DOHH2 (cell line): ENCODE data around the gene FHOD1.

Source experiments
- H3F3A ChIP-seq: fragments of 200-600 bp; sonication (generic), shearing (Covaris generic); 2 replicates; pipeline ENCODE4 v1.6.0; 2016; ENCODE audit warnings: antibody characterized with exemption, mild to moderate bottlenecking; ENCODE audit not compliant: control insufficient read depth, insufficient read depth
- H3K27ac ChIP-seq: fragments of 200-600 bp; sonication (generic); 2 replicates; pipeline ENCODE4 v1.5.1; 2014; ENCODE audit warnings: low read depth, mild to moderate bottlenecking, low read length, moderate library complexity
- H3K27me3 ChIP-seq: fragments of 200-600 bp; sonication (generic); 2 replicates; pipeline ENCODE4 v1.6.1; 2014; ENCODE audit warnings: mild to moderate bottlenecking, low read length, mixed read lengths; ENCODE audit not compliant: control insufficient read depth
- H3K36me3 ChIP-seq: fragments of 200-600 bp; sonication (generic); 2 replicates; pipeline ENCODE4 v1.6.1; 2014; ENCODE audit warnings: mild to moderate bottlenecking, low read length, moderate library complexity, mixed read lengths; ENCODE audit not compliant: control insufficient read depth
- H3K4me1 ChIP-seq: fragments of 200-600 bp; sonication (generic); 2 replicates; pipeline ENCODE4 v1.6.1; 2014; ENCODE audit warnings: mild to moderate bottlenecking, low read length, mixed read lengths; ENCODE audit not compliant: control insufficient read depth
- H3K4me2 ChIP-seq: fragments of 200-600 bp; sonication (generic); 2 replicates; pipeline ENCODE4 v1.6.0; 2014; ENCODE audit warnings: mild to moderate bottlenecking, low read length, moderate library complexity
- H3K4me3 ChIP-seq: fragments of 200-600 bp; sonication (generic); 2 replicates; pipeline ENCODE4 v1.5.1; 2014; ENCODE audit warnings: mild to moderate bottlenecking, low read length, mixed read lengths
- H3K79me2 ChIP-seq: fragments of 200-600 bp; sonication (generic); 2 replicates; pipeline ENCODE4 v1.6.1; 2014; ENCODE audit warnings: mild to moderate bottlenecking, low read length, mixed read lengths; ENCODE audit not compliant: control insufficient read depth
- H3K9me2 ChIP-seq: fragments of 200-600 bp; sonication (generic); replicated peaks from 2 replicates; pipeline ENCODE4 v1.6.1; 2014; ENCODE audit warnings: mild to moderate bottlenecking, low read length, mixed read lengths; ENCODE audit not compliant: control insufficient read depth
- H3K9me3 ChIP-seq: fragments of 200-600 bp; sonication (generic); 2 replicates; pipeline ENCODE4 v1.6.1; 2014; ENCODE audit warnings: antibody characterized with exemption, low read length, mixed read lengths; ENCODE audit not compliant: control insufficient read depth, insufficient read depth
- H4K20me1 ChIP-seq: fragments of 200-600 bp; sonication (generic); 2 replicates; pipeline ENCODE4 v1.6.0; 2014; ENCODE audit warnings: low read depth, mild to moderate bottlenecking, antibody characterized with exemption, low read length, moderate library complexity; ENCODE audit not compliant: control insufficient read depth, insufficient read depth
- CTCF ChIP-seq: fragments of 200-600 bp; sonication (generic); IDR thresholded peaks from one replicate; pipeline ENCODE4 v1.5.1; 2014; ENCODE audit warnings: antibody characterized with exemption, mild to moderate bottlenecking, low read depth, low read length; ENCODE audit not compliant: poor library complexity, severe bottlenecking
- EZH2phosphoT487 ChIP-seq: fragments of 200-600 bp; sonication (generic); IDR thresholded peaks from 2 replicates; pipeline ENCODE4 v1.6.1; 2017; ENCODE audit warnings: borderline replicate concordance, mild to moderate bottlenecking, antibody characterized with exemption, low read length, moderate library complexity, mixed read lengths

FHOD1 gene

GRCh38 chr16:67202426-67202825 lies 44.9 kb downstream of the FHOD1 start:
- Histone ChIP-seq H3K4me1 (no peaks in the 10 kb centered on the region), H3K36me3 (peaks cover 59% of the 10 kb centered on the region)
- TF ChIP-seq EZH2phosphoT487 (no peak), CTCF (no peak)

DNA sequence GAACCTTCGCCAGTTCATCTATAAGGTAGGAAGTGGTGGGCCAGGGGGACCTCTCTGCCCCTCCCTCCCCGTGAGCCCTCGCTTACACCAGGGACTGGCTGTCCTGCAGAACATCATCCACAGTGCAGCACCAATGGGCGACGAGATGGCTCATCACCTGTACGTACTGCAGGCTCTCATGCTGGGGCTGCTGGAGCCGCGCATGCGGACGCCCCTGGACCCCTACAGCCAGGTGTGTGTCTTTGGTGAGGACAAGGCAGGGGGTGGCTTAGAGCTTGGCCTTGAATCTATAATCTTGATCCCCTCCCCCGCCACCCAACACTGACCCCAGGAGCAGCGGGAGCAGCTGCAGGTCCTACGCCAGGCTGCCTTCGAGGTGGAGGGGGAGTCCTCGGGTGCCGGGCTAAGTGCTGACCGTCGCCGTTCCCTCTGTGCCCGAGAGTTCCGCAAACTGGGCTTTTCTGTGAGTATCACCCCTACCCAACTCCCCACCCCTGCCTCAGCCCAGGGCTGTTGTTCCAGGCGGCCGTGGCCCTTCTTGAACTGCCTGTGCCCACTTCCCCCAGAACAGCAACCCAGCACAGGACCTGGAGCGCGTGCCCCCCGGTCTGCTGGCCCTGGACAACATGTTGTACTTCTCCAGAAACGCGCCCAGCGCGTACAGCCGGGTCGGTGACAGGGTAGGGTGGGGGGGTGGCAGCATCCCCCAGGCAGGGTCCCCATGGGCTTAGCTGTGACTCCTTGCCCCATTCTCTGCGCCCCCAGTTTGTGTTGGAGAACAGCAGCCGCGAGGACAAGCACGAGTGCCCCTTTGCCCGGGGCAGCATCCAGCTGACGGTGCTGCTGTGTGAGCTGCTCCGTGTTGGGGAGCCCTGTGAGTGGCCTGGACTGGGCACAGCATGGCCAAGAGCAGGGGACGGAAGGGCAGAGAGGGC lies 45.6 kb downstream of the FHOD1 start:
- H3K36me3 ChIP-seq = peaks cover 66% of the 10 kb centered on the region
- H3K4me3 ChIP-seq = no peak overlapping the region
- H4K20me1 ChIP-seq = no peaks in the 10 kb centered on the region
- no peak overlapping the region for H3K4me2 ChIP-seq
- no peaks in the 10 kb centered on the region for H3K4me1 ChIP-seq
- H3F3A ChIP-seq = no peaks in the 10 kb centered on the region; the same call in 1 of the 2 replicates
- TF ChIP-seq EZH2phosphoT487 = no peak
- TF ChIP-seq CTCF = no peak
- H3K27me3 ChIP-seq = no peaks in the 10 kb centered on the region
- H3K27ac ChIP-seq = no peak overlapping the region
- no peaks in the 10 kb centered on the region for H3K9me3 ChIP-seq
- H3K79me2 ChIP-seq = peaks cover 4% of the 10 kb centered on the region; the same call in 1 of the 2 replicates
- H3K9me2 ChIP-seq = no peaks in the 10 kb centered on the region

More at GRCh38 chr16:67202426-67202825, 44.9 kb downstream of the FHOD1 start:
- no peaks in the 10 kb centered on the region for H3K27me3 ChIP-seq
- H3K9me3 ChIP-seq = no peaks in the 10 kb centered on the region
- no peak overlapping the region for H3K4me2 ChIP-seq
- no peaks in the 10 kb centered on the region for H3K79me2 ChIP-seq
- H3F3A ChIP-seq = no peaks in the 10 kb centered on the region; the same call in 1 of the 2 replicates
- H3K9me2 ChIP-seq = no peaks in the 10 kb centered on the region
- no peaks in the 10 kb centered on the region for H4K20me1 ChIP-seq
- no peak overlapping the region for H3K4me3 ChIP-seq
- H3K27ac ChIP-seq = no peak overlapping the region

DNA sequence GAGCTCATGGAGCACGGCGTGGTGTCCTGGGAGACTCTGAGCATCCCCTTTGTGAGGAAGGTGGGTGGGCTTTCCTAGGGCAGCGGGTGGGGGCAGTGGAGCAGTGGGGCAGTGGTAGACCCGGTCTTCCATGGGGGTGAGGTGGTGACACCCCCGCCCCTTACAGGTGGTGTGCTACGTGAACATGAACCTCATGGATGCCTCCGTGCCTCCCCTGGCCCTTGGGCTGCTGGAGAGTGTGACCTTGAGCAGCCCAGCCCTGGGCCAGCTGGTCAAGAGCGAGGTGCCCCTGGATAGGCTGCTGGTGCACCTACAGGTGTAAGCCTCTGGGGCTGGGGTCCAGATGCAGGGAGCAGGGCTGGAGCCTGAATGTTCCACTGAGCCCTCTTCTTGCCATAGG lies 46.8 kb downstream of the FHOD1 start:
- Histone ChIP-seq H3K27me3 (no peaks in the 10 kb centered on the region), H3K79me2 (peaks cover 4% of the 10 kb centered on the region; the same call in 1 of the 2 replicates), H3K4me1 (no peaks in the 10 kb centered on the region), H3K27ac (no peak overlapping the region), H3K9me3 (no peaks in the 10 kb centered on the region), H4K20me1 (peaks cover 3% of the 10 kb centered on the region; the same call in 1 of the 2 replicates), H3F3A (no peaks in the 10 kb centered on the region; the same call in 1 of the 2 replicates), H3K4me3 (no peak overlapping the region), H3K36me3 (peaks cover 78% of the 10 kb centered on the region), H3K4me2 (no peak overlapping the region), H3K9me2 (no peaks in the 10 kb centered on the region)
- no peak for TF ChIP-seq CTCF
- no peak for TF ChIP-seq EZH2phosphoT487
